Gastroesophageal sphincter (tissue), 4 donors: Measurements from ENCODE around the gene ETV4. TPM values are rescaled to one million over a fixed set of nuclear protein-coding genes. Genes with fewer than 3 reads are reported as not detected.

ENCODE experiments used
- ATAC-seq: fragments of 150-250 bp; one replicate; pipeline ENCODE4 v1.9.1; 2016; ENCODE audit warnings: mild to moderate bottlenecking, moderate library complexity
- H3K27ac ChIP-seq, 4 donors: fragments of 200-600 bp; sonication (generic) in 3 of 4; 1 replicate in 3 of 4; 2 replicates in 1 of 4; pipeline ENCODE4 v1.5.1; 2016 to 2019
- H3K27me3 ChIP-seq: fragments of 200-600 bp; sonication (generic); one replicate; pipeline ENCODE4 v1.5.1; 2019
- H3K36me3 ChIP-seq, 2 donors: fragments of 200-600 bp; sonication (generic); one replicate each; pipeline ENCODE4 v1.5.1; 2019; ENCODE audit warnings: control low read depth in 1 of 2
- H3K4me1 ChIP-seq, 3 donors: fragments of 200-600 bp; sonication (generic); 1 replicate in 2 of 3; 2 replicates in 1 of 3; pipeline ENCODE4 v1.5.1; 2016 to 2019; ENCODE audit warnings: control low read depth in 2 of 3
- H3K4me3 ChIP-seq, 2 donors: fragments of 200-600 bp; sonication (generic); one replicate each; pipeline ENCODE4 v1.5.1; 2019; ENCODE audit warnings: mild to moderate bottlenecking in 1 of 2, moderate library complexity in 1 of 2
- H3K9me3 ChIP-seq, 3 donors: fragments of 200-600 bp; sonication (generic); one replicate each; pipeline ENCODE4 v1.5.1; 2017 to 2019; ENCODE audit warnings: control low read depth in 2 of 3
- EP300 ChIP-seq: sonication (generic); formaldehyde crosslinking; IDR thresholded peaks from one replicate; pipeline ENCODE4 v1.6.1; 2017; ENCODE audit warnings: antibody characterized with exemption, mild to moderate bottlenecking
- POLR2A ChIP-seq, 2 donors: fragments of 450-650 bp; IDR thresholded peaks; one replicate each; pipeline ENCODE4 v1.6.1; 2017; ENCODE audit warnings: antibody characterized with exemption in 2 of 2, mild to moderate bottlenecking in 2 of 2, moderate library complexity in 1 of 2
- POLR2AphosphoS5 ChIP-seq: sonication (generic); formaldehyde crosslinking; IDR thresholded peaks from one replicate; pipeline ENCODE4 v1.6.1; 2017; ENCODE audit warnings: antibody characterized with exemption
- WGBS, 2 donors: methylation state at CpG; one replicate each; pipeline ENCODE4 v1.1.5; 2018; ENCODE audit warnings: low coverage in 1 of 2; 5-methylcytosine and 5-hydroxymethylcytosine counted together
- total RNA-seq, 4 donors: library from RNA; depleted of rRNA; stranded (reverse); fragments of >200 nt; gene quantifications; one replicate each; pipeline ENCODE4 v1.1.0, GENCODE V29; 2016
- TF ChIP-seq, protein P1 (sequence below), 4 experiments: fragments of 200-600 bp in 2 of 4; fragments of 450-650 bp in 2 of 4; sonication (generic) in 1 of 4; IDR thresholded peaks; one replicate each; pipeline ENCODE4 v1.5.1; 2017 to 2019; ENCODE audit warnings: antibody characterized with exemption in 4 of 4, mild to moderate bottlenecking in 2 of 4, moderate library complexity in 2 of 4

ETV4 gene
- total RNA-seq, 4 donors from 2014 or later, result 0.67 to 2.6 (median 0.96) TPM; not detected in 1

GRCh38 chr17:43528988-43529814 lies 16.9 kb downstream of the ETV4 start:
- H3K36me3 ChIP-seq, result peaks cover 0 to 45% of the 10 kb centered on the region in 2 donors
- no peaks in the 10 kb centered on the region for H3K9me3 ChIP-seq
- 87 to 89% methylated on average over 6 to 7 of the region's 20 CpGs for WGBS, 2 donors
- no peaks in the 10 kb centered on the region for H3K27me3 ChIP-seq
- H3K4me3 ChIP-seq, result no peak overlapping the region
- no peak for ATAC-seq
- H3K27ac ChIP-seq, result no peak overlapping the region
- H3K4me1 ChIP-seq, result peaks cover 0 to 23% (median 11%) of the 10 kb centered on the region in 3 donors
- TF ChIP-seq, protein P1, sequence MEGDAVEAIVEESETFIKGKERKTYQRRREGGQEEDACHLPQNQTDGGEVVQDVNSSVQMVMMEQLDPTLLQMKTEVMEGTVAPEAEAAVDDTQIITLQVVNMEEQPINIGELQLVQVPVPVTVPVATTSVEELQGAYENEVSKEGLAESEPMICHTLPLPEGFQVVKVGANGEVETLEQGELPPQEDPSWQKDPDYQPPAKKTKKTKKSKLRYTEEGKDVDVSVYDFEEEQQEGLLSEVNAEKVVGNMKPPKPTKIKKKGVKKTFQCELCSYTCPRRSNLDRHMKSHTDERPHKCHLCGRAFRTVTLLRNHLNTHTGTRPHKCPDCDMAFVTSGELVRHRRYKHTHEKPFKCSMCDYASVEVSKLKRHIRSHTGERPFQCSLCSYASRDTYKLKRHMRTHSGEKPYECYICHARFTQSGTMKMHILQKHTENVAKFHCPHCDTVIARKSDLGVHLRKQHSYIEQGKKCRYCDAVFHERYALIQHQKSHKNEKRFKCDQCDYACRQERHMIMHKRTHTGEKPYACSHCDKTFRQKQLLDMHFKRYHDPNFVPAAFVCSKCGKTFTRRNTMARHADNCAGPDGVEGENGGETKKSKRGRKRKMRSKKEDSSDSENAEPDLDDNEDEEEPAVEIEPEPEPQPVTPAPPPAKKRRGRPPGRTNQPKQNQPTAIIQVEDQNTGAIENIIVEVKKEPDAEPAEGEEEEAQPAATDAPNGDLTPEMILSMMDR (IDR thresholded peaks at IDR 0.05), result no peak
- TF ChIP-seq POLR2A (IDR thresholded peaks at IDR 0.05) (no peak), EP300 (no peak), POLR2AphosphoS5 (no peak)

- Histone ChIP-seq H3K4me1 (peaks cover 0 to 23% (median 11%) of the 10 kb centered on the region in 3 donors), H3K9me3 (no peaks in the 10 kb centered on the region), H3K4me3 (no peak overlapping the region), H3K27ac (no peak overlapping the region), H3K27me3 (no peaks in the 10 kb centered on the region), H3K36me3 (peaks cover 0 to 52% of the 10 kb centered on the region in 2 donors)
- TF ChIP-seq POLR2A (IDR thresholded peaks at IDR 0.05), result no peak
- no peak for TF ChIP-seq POLR2AphosphoS5
- no peak for TF ChIP-seq EP300
- TF ChIP-seq, protein P1 (IDR thresholded peaks at IDR 0.05), result no peak
- no peak for ATAC-seq
- WGBS, 2 donors, result 76 to 87% methylated on average over 4 to 5 of the region's 13 CpGs
These were observed 17.7 kb downstream of the ETV4 start for GRCh38 chr17:43528319-43528987.

GRCh38 chr17:43526886-43527648 lies 19.1 kb downstream of the ETV4 start:
- Histone ChIP-seq H3K27me3 (no peaks in the 10 kb centered on the region), H3K4me3 (no peak overlapping the region), H3K36me3 (peaks cover 3 to 66% of the 10 kb centered on the region in 2 donors), H3K9me3 (no peaks in the 10 kb centered on the region), H3K27ac (no peak overlapping the region), H3K4me1 (peaks cover 0 to 23% (median 11%) of the 10 kb centered on the region in 3 donors)
- ATAC-seq, result no peak
- TF ChIP-seq, protein P1 (IDR thresholded peaks at IDR 0.05), result no peak
- TF ChIP-seq EP300 (no peak), POLR2AphosphoS5 (no peak), POLR2A (IDR thresholded peaks at IDR 0.05) (no peak)
- 83 to 95% methylated on average over 3 to 5 of the region's 7 CpGs for WGBS, 2 donors

GRCh38 chr17:43524945-43525575 lies 21.1 kb downstream of the ETV4 start:
- Histone ChIP-seq H3K27ac (no peak overlapping the region), H3K36me3 (peaks cover 10 to 86% of the 10 kb centered on the region in 2 donors), H3K27me3 (no peaks in the 10 kb centered on the region), H3K9me3 (no peaks in the 10 kb centered on the region), H3K4me1 (peaks cover 0 to 9% (median 3%) of the 10 kb centered on the region in 3 donors), H3K4me3 (no peak overlapping the region)
- WGBS, 2 donors, result 73 to 80% methylated on average over 1 to 4 of the region's 8 CpGs
- TF ChIP-seq POLR2A (IDR thresholded peaks at IDR 0.05), result no peak
- TF ChIP-seq, protein P1 (IDR thresholded peaks at IDR 0.05), result no peak
- TF ChIP-seq POLR2AphosphoS5, result no peak
- no peak for TF ChIP-seq EP300
- no peak for ATAC-seq
